ENCODE results near the gene FOXN3.

Gene FOXN3

GRCh38 chr14:89382901-89383845, 33.9 kb downstream of the FOXN3 start:
- no peak for DNase-seq

- DNase-seq, result no peak
Measured at GRCh38 chr14:89382487-89382886, 34.5 kb downstream of the FOXN3 start.

GRCh38 chr14:89379891-89380820, 36.9 kb downstream of the FOXN3 start:
- DNase-seq, result no peak

GRCh38 chr14:89379006-89379405, 38.0 kb downstream of the FOXN3 start:
- no peak for DNase-seq

GRCh38 chr14:89378119-89378518, 38.9 kb downstream of the FOXN3 start:
- DNase-seq, result peak; percentile 33

GRCh38 chr14:89377544-89377943, 39.5 kb downstream of the FOXN3 start:
- DNase-seq, result no peak

- DNase-seq, result no peak
Measured at GRCh38 chr14:89374908-89375307, 42.1 kb downstream of the FOXN3 start.

- no peak for DNase-seq
Measured at GRCh38 chr14:89373185-89373584, 43.8 kb downstream of the FOXN3 start.

- DNase-seq, result no peak
Measured at GRCh38 chr14:89372512-89372883, 44.5 kb downstream of the FOXN3 start.

GRCh38 chr14:89371585-89372511, 45.2 kb downstream of the FOXN3 start:
- no peak for DNase-seq

- DNase-seq, result no peak
Measured at GRCh38 chr14:89370781-89371180, 46.3 kb downstream of the FOXN3 start.

- no peak for DNase-seq
Measured at GRCh38 chr14:89370381-89370780, 46.7 kb downstream of the FOXN3 start.

GRCh38 chr14:89369656-89370055, 47.4 kb downstream of the FOXN3 start:
- no peak for DNase-seq

GRCh38 chr14:89368490-89369477, 48.2 kb downstream of the FOXN3 start:
- no peak for DNase-seq

GRCh38 chr14:89367779-89368120, 49.3 kb downstream of the FOXN3 start:
- no peak for DNase-seq

GRCh38 chr14:89366864-89367778, 49.9 kb downstream of the FOXN3 start:
- DNase-seq, result no peak

GRCh38 chr14:89365061-89365801, 51.8 kb downstream of the FOXN3 start:
- DNase-seq, result peak; percentile 54

GRCh38 chr14:89364316-89364715, 52.7 kb downstream of the FOXN3 start:
- DNase-seq, result no peak

GRCh38 chr14:89360277-89360676, 56.8 kb downstream of the FOXN3 start:
- DNase-seq, result no peak
